IMR-90 (cell line): Measurements from ENCODE around the gene SRRM2. TPM values are rescaled to one million over a fixed set of nuclear protein-coding genes. Genes with fewer than 3 reads are reported as not detected.

Experiments used
- ATAC-seq: fragments of 200-7000 bp; cut with Tn5 transposase; 2 replicates; pipeline ENCODE4 v1.9.1; 2020; ENCODE audit warnings: low read depth, mild to moderate bottlenecking, moderate library complexity
- BruUV-seq: library from RNA; stranded (reverse); fragments of 400-500 nt; replicated peaks from 2 replicates; lab custom pipeline; 2021; lab: Mats Ljungman, UMichigan
- CTCF ChIA-PET: fragments of 300-600 bp; formaldehyde crosslinking; extraction: SDS; loops from one replicate; lab custom pipeline; 2021; ENCODE audit warnings: antibody characterized with exemption; lab: Yijun Ruan, JAX
- POLR2A ChIA-PET: fragments of 300-600 bp; sonication (Branson Sonifier 250); formaldehyde crosslinking; loops from one replicate; lab custom pipeline; 2022; ENCODE audit warnings: antibody characterized with exemption; ENCODE audit not compliant: unreplicated experiment; lab: Charles Lee
- DNase-seq: peaks from one replicate; pipeline ENCODE4 v3.0.0; 2013
- H2AFZ ChIP-seq: replicated peaks from 2 replicates; pipeline ENCODE3; 2013; ENCODE audit warnings: low read length, mild to moderate bottlenecking; ENCODE audit not compliant: poor library complexity
- H2AK5ac ChIP-seq: 2 replicates; pipeline ENCODE4 v1.6.1; 2013; ENCODE audit warnings: low read depth, low read length, inconsistent platforms
- H2AK9ac ChIP-seq: replicated peaks from 2 replicates; pipeline ENCODE3; 2013; ENCODE audit warnings: mild to moderate bottlenecking, low read depth, low read length, moderate library complexity; ENCODE audit not compliant: poor library complexity
- H2BK120ac ChIP-seq: 2 replicates; pipeline ENCODE4 v1.6.1; 2013; ENCODE audit warnings: low read depth, low read length, inconsistent platforms
- H2BK15ac ChIP-seq: 3 replicates; pipeline ENCODE4 v1.6.1; 2013; ENCODE audit warnings: low read depth, low read length, inconsistent platforms
- H2BK20ac ChIP-seq: 2 replicates; pipeline ENCODE4 v1.6.1; 2013; ENCODE audit warnings: low read depth, mild to moderate bottlenecking, inconsistent platforms, low read length, moderate library complexity
- H2BK5ac ChIP-seq: 2 replicates; pipeline ENCODE4 v1.6.1; 2013; ENCODE audit warnings: mild to moderate bottlenecking, low read depth, low read length, inconsistent platforms; ENCODE audit not compliant: poor library complexity, severe bottlenecking
- H3K14ac ChIP-seq: replicated peaks from 2 replicates; pipeline ENCODE4 v1.6.1; 2013; ENCODE audit warnings: low read depth, low read length, inconsistent platforms
- H3K18ac ChIP-seq: 2 replicates; pipeline ENCODE4 v1.6.1; 2013; ENCODE audit warnings: low read depth, low read length, control low read depth
- H3K23ac ChIP-seq: 2 replicates; pipeline ENCODE4 v1.6.1; 2013; ENCODE audit warnings: low read depth, low read length, inconsistent platforms
- H3K27ac ChIP-seq: 2 replicates; pipeline ENCODE4 v1.5.1; 2013; ENCODE audit warnings: mild to moderate bottlenecking, control low read depth, low read length; ENCODE audit not compliant: insufficient read depth
- H3K27me3 ChIP-seq: 2 replicates; pipeline ENCODE4 v1.6.1; 2013; ENCODE audit warnings: low read length; ENCODE audit not compliant: control insufficient read depth, insufficient read depth
- H3K36me3 ChIP-seq: 2 replicates; pipeline ENCODE4 v1.6.1; 2013; ENCODE audit warnings: low read length, mixed read lengths; ENCODE audit not compliant: control insufficient read depth, insufficient read depth
- H3K4ac ChIP-seq: 2 replicates; pipeline ENCODE4 v1.6.1; 2013; ENCODE audit warnings: low read depth, low read length, inconsistent platforms
- H3K4me1 ChIP-seq: 2 replicates; pipeline ENCODE4 v1.6.1; 2013; ENCODE audit warnings: low read length, mixed read lengths; ENCODE audit not compliant: control insufficient read depth, insufficient read depth
- H3K4me2 ChIP-seq: 2 replicates; pipeline ENCODE4 v1.6.1; 2013; ENCODE audit warnings: low read depth, mild to moderate bottlenecking, control low read depth, low read length, moderate library complexity
- H3K4me3 ChIP-seq: 2 replicates; pipeline ENCODE4 v1.5.1; 2013; ENCODE audit warnings: low read depth, mild to moderate bottlenecking, control low read depth, low read length, moderate library complexity; ENCODE audit not compliant: insufficient read depth
- H3K56ac ChIP-seq: 2 replicates; pipeline ENCODE4 v1.6.1; 2013; ENCODE audit warnings: low read length, inconsistent platforms; ENCODE audit not compliant: insufficient read depth; ENCODE audit errors: extremely low read depth
- H3K79me1 ChIP-seq, 2 experiments: 2 replicates each; pipeline ENCODE4 v1.6.1; 2013; ENCODE audit warnings: low read length in 2 of 2, inconsistent platforms in 1 of 2, low read depth in 1 of 2
- H3K9ac ChIP-seq: 2 replicates; pipeline ENCODE4 v1.6.1; 2013; ENCODE audit warnings: low read depth, low read length, control low read depth
- H3K9me1 ChIP-seq: 2 replicates; pipeline ENCODE4 v1.6.1; 2013; ENCODE audit warnings: low read length, inconsistent platforms; ENCODE audit not compliant: insufficient read depth
- H3K9me3 ChIP-seq: 2 replicates; pipeline ENCODE4 v1.6.1; 2013; ENCODE audit warnings: low read length; ENCODE audit not compliant: control insufficient read depth, insufficient read depth
- H4K20me1 ChIP-seq: 2 replicates; pipeline ENCODE4 v1.6.1; 2013; ENCODE audit warnings: low read length, inconsistent platforms; ENCODE audit not compliant: insufficient read depth
- H4K5ac ChIP-seq: 2 replicates; pipeline ENCODE4 v1.6.1; 2013; ENCODE audit warnings: mild to moderate bottlenecking, low read depth, low read length, control low read depth
- H4K8ac ChIP-seq, 2 experiments: 2 replicates each; pipeline ENCODE4 v1.6.1; 2013; ENCODE audit warnings: low read depth in 2 of 2, low read length in 2 of 2, control low read depth in 1 of 2, inconsistent platforms in 1 of 2
- H4K91ac ChIP-seq: 2 replicates; pipeline ENCODE4 v1.6.1; 2013; ENCODE audit warnings: low read depth, low read length, inconsistent platforms; ENCODE audit not compliant: insufficient read depth
- BHLHE40 ChIP-seq: fragments of 150-350 bp; IDR thresholded peaks from 2 replicates; pipeline ENCODE4 v1.6.1; 2016; ENCODE audit warnings: mild to moderate bottlenecking, low read depth, low read length
- MAZ ChIP-seq: IDR thresholded peaks from 2 replicates; pipeline ENCODE4 v1.6.1; 2012; ENCODE audit warnings: low read depth, mild to moderate bottlenecking, low read length, improper control_type of control experiment, moderate library complexity, borderline replicate concordance
- MXI1 ChIP-seq: IDR thresholded peaks from 2 replicates; pipeline ENCODE4 v1.6.1; 2012; ENCODE audit warnings: low read depth, mild to moderate bottlenecking, low read length, moderate library complexity, borderline replicate concordance
- RCOR1 ChIP-seq: IDR thresholded peaks from 2 replicates; pipeline ENCODE4 v1.6.1; 2012; ENCODE audit warnings: mild to moderate bottlenecking, low read length, improper control_type of control experiment; ENCODE audit not compliant: insufficient replicate concordance
- SMC3 ChIP-seq: fragments of 150-350 bp; IDR thresholded peaks from 2 replicates; pipeline ENCODE4 v1.6.1; 2016; ENCODE audit warnings: low read depth, mild to moderate bottlenecking, antibody characterized with exemption, low read length, moderate library complexity
- WGBS, 2 experiments: methylation state at CpG; one replicate each; pipeline versions ENCODE4 v1.1.5 to v1.1.7; 2013; ENCODE audit warnings: missing lambda C conversion rate in 2 of 2; ENCODE audit not compliant: insufficient read length in 1 of 2; ENCODE audit errors: extremely low coverage in 2 of 2; 5-methylcytosine and 5-hydroxymethylcytosine counted together
- dilution Hi-C: fragments of 300-500 bp; cut with HindIII; formaldehyde crosslinking; loops from one replicate; pipeline ENCODE4 v1.14.3; 2018; ENCODE audit warnings: low sequenced_read_pairs; ENCODE audit not compliant: unreplicated experiment
- in situ Hi-C: fragments of 300-500 bp; cut with MboI; formaldehyde crosslinking; loops from 3 replicates; pipeline ENCODE4 v1.14.3; 2019; ENCODE audit warnings: low sequenced_read_pairs, inconsistent platforms, mixed read lengths
- intact Hi-C: fragments of 100-400 bp; cut with micrococcal nuclease; formaldehyde crosslinking; loops from 2 replicates; pipeline ENCODE4 v1.10.0; 2022
- polyA plus RNA-seq, 3 experiments: library from polyadenylated mRNA; depleted of rRNA; stranded (reverse); fragments of >200 nt; gene quantifications; 2 replicates each; pipeline ENCODE4 v1.2.3, GENCODE V29; 2012; ENCODE audit warnings: low replicate concordance in 1 of 3
- total RNA-seq: library from RNA; depleted of rRNA; stranded (reverse); fragments of >200 nt; gene quantifications from 2 replicates; pipeline ENCODE4 v1.2.3, GENCODE V29; 2012
- TF ChIP-seq, protein P1 (sequence below): fragments of 150-350 bp; IDR thresholded peaks from 2 replicates; pipeline ENCODE4 v1.6.1; 2017; ENCODE audit warnings: mild to moderate bottlenecking, antibody characterized with exemption, low read length, low read depth

The SRRM2 gene
- total and polyA plus RNA-seq, 2 of the 4 experiments (the other 2 are of a cell fraction) = 20.3 to 300 TPM

GRCh38 chr16:2799205-2799858 is 46.9 kb downstream of the SRRM2 start:
- Histone ChIP-seq H2AK9ac (no peak overlapping the region), H4K5ac (no peak overlapping the region), H3K9me1 (no peaks in the 10 kb centered on the region), H3K4me3 (no peak overlapping the region), H3K56ac (no peak overlapping the region), H4K91ac (no peak overlapping the region), H3K36me3 (no peaks in the 10 kb centered on the region), H2BK5ac (no peak overlapping the region), H4K8ac (no peak overlapping the region), H4K20me1 (no peaks in the 10 kb centered on the region), H2BK20ac (no peak overlapping the region), H3K9ac (no peak overlapping the region), H3K79me1 (no peaks in the 10 kb centered on the region), H2BK15ac (no peak overlapping the region), H3K18ac (no peak overlapping the region), H3K27me3 (peaks cover 13% of the 10 kb centered on the region), H3K14ac (no peak overlapping the region), H2AK5ac (no peak overlapping the region), H3K4ac (no peak overlapping the region), H3K4me1 (no peaks in the 10 kb centered on the region), H3K9me3 (peaks cover 6% of the 10 kb centered on the region), H3K4me2 (no peak overlapping the region), H3K27ac (no peak overlapping the region), H2AFZ (no peak overlapping the region), H2BK120ac (no peak overlapping the region), H3K23ac (no peak overlapping the region)
- POLR2A ChIA-PET = no interaction called here
- TF ChIP-seq, protein P1, sequence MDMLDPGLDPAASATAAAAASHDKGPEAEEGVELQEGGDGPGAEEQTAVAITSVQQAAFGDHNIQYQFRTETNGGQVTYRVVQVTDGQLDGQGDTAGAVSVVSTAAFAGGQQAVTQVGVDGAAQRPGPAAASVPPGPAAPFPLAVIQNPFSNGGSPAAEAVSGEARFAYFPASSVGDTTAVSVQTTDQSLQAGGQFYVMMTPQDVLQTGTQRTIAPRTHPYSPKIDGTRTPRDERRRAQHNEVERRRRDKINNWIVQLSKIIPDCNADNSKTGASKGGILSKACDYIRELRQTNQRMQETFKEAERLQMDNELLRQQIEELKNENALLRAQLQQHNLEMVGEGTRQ = no peak
- no peak for TF ChIP-seq SMC3
- no peak for TF ChIP-seq RCOR1
- no peak for TF ChIP-seq MAZ
- TF ChIP-seq BHLHE40 = no peak
- no peak for TF ChIP-seq MXI1
- no peak for DNase-seq
- BruUV-seq = no TSS peak
- CTCF ChIA-PET = interaction anchor here (0.5 kb wide), 1 partner anchor 232 kb away, joined by 4 read pairs; no protein-coding TSS in a partner anchor
- in situ Hi-C loops (no loop called here), intact Hi-C loops (no loop called here), dilution Hi-C loops (no loop called here)
- 81% methylated on average over 10 of the region's 21 CpGs; no CpG with 5 or more reads in 1 of the 2 experiments for WGBS, 2 experiments
- ATAC-seq = no peak
